Measurements from ENCODE around the gene TNS3.

The TNS3 gene

DNA sequence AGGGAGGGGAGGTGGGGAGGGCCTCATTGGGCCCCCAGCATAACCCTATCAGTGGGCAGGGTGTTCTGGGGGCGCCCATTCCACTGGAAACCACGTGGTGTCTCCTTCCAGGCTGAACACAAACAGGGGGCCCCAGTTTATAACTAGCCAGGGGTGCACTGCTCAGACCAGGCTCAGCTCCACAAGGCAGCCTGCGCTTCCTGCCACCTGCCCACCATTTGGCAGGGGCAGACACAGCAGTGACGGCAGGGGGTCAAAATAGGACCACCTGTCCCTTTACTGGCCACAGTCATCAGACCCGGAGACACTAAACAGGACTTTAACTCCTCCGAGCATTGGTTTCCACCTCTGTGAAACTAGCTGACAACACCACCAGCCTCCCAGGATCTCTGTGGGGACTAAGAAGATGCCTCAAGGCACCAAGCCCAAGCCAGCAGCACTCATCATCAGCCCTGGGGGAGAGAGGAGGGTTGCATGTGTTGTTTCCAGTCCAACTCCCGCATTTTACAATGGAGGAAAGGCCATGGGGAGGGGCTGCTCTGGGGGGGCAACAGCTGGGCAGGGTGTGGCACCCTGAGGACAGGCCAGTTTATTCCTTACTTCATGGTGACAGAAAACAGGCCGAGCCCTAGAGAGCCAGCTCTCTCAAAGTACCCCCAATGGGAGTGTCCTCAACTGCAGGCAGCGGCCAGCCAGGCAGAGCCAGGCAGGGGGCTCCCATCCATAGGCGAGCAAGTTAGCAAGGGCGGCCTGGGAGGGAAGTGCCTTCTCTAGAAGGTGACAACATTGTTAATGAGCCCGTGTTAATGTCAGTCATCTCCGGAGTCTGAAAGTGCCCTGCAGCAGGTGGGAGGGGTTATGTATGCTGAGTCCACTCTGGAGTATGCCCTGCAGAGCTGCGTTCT lies 127.6 kb downstream of the TNS3 start:
- H3K4me3 ChIP-seq (ENCODE audit: low read depth, low read length) = no peak overlapping the region
- TF ChIP-seq, protein P1, sequence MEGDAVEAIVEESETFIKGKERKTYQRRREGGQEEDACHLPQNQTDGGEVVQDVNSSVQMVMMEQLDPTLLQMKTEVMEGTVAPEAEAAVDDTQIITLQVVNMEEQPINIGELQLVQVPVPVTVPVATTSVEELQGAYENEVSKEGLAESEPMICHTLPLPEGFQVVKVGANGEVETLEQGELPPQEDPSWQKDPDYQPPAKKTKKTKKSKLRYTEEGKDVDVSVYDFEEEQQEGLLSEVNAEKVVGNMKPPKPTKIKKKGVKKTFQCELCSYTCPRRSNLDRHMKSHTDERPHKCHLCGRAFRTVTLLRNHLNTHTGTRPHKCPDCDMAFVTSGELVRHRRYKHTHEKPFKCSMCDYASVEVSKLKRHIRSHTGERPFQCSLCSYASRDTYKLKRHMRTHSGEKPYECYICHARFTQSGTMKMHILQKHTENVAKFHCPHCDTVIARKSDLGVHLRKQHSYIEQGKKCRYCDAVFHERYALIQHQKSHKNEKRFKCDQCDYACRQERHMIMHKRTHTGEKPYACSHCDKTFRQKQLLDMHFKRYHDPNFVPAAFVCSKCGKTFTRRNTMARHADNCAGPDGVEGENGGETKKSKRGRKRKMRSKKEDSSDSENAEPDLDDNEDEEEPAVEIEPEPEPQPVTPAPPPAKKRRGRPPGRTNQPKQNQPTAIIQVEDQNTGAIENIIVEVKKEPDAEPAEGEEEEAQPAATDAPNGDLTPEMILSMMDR (IDR thresholded peaks at IDR 0.05; ENCODE audit: borderline replicate concordance, insufficient read depth, low read depth, low read length) = no peak

DNA sequence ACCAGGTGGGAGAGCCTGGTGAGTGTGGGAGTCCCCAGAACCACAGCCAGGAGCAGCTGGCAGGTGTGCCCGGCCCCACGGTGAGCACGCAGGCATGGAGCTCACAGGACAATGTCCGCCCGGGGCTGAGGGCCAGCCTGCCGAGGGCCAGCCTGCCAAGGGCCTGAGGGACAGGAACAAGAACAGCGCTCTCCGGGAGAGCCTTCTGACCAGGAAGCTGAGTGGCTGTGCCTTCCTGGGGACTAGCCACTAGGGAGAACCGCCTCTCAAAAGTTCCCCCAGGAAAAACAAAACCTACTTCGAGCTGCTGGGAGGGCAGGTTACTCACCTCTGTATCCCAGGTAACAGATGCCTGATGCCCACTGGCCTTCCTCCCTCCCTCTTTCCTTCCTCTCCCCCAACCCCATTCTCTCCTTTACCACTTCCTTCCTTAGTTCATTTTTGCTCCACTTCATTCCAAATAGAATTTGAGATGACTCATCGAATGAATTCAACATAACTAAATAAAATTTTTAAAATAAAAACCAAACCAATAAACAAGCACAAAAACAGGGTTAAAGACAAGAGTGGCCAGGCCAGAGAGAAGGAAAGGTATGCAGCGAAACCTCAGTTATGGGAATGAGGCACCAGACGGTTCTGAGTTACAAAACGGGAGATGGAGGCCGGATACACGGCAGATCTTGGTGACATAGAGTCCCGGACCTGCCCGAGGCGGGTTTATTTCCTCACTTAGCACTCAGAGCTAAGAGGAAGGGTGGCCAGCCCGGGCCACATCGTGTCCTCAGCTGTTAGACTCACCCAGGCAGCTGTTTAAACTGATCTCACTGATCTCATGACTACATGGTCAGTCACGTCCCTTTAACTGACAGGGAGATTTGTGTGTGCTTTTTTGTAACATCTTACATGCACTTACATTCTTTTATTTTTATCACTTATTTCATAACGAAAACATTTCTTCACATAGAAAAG lies 128.5 kb downstream of the TNS3 start:
- no peak overlapping the region for H3K4me3 ChIP-seq (ENCODE audit: low read depth, low read length)

DNA sequence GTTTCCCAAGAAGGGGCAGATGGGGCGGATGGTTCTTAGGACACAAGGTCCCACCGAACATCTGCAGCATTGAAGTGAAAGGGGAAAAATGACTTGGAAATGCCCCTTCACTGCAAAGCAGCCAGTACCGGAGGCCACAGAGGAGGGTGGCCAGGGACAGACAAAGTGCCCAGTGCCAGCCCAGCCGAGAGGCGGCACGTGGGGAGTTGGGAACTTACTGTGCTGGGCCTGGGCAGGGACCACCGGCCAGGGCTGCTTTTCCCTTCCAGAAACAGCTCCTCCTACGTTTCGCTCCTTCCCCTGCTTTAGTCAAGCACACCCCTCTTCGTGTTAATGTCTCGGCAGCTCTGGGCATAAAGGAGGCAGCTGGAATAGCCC lies 129.2 kb downstream of the TNS3 start:
- TF ChIP-seq, protein P1 (IDR thresholded peaks at IDR 0.05; ENCODE audit: borderline replicate concordance, insufficient read depth, low read depth, low read length) = no peak
- H3K4me3 ChIP-seq (ENCODE audit: low read depth, low read length) = no peak overlapping the region

More for the DNA sequence above, 128.5 kb downstream of the TNS3 start:
- TF ChIP-seq, protein P1 (IDR thresholded peaks at IDR 0.05; ENCODE audit: borderline replicate concordance, insufficient read depth, low read depth, low read length) = no peak

DNA sequence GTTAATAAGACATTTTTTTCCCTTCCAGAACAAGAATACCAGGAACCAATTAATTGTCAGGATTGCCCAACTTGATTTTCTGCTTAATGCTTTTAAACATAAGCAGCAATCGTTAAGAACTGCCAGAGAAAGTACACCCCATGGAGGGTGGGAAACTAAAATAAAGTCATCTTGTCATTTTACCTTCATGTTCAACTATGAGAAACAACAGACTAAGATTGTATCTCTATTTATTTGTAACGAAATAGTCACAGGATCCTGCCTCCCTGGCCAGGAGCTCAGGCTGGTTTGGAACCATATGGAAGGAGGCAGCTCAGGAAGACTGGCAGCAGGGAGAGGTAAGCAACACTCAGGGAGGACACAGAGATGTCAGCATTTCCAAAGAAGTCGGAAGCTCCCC lies 129.6 kb downstream of the TNS3 start:
- no peak overlapping the region for H3K4me3 ChIP-seq (ENCODE audit: low read depth, low read length)
- TF ChIP-seq, protein P1 (IDR thresholded peaks at IDR 0.05; ENCODE audit: borderline replicate concordance, insufficient read depth, low read depth, low read length) = no peak

DNA sequence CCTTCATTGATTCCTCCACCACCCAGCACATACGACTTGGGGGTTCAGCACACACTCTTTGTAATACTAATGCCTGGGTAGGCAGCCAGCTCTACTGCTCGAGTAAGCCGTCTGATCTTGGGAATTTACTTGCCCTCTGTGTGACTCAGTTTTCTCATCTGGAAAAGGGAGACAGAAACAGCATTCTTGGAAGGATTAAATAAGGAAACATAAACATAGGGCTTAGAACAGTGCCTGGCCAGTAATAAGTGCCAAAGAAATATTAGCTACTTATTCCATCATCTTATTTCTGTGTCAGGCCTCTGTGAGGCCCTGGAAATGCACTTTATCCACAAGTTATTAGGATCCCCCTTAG lies 130.1 kb downstream of the TNS3 start:
- H3K4me3 ChIP-seq (ENCODE audit: low read depth, low read length) = no peak overlapping the region
- TF ChIP-seq, protein P1 (IDR thresholded peaks at IDR 0.05; ENCODE audit: borderline replicate concordance, insufficient read depth, low read depth, low read length) = no peak

DNA sequence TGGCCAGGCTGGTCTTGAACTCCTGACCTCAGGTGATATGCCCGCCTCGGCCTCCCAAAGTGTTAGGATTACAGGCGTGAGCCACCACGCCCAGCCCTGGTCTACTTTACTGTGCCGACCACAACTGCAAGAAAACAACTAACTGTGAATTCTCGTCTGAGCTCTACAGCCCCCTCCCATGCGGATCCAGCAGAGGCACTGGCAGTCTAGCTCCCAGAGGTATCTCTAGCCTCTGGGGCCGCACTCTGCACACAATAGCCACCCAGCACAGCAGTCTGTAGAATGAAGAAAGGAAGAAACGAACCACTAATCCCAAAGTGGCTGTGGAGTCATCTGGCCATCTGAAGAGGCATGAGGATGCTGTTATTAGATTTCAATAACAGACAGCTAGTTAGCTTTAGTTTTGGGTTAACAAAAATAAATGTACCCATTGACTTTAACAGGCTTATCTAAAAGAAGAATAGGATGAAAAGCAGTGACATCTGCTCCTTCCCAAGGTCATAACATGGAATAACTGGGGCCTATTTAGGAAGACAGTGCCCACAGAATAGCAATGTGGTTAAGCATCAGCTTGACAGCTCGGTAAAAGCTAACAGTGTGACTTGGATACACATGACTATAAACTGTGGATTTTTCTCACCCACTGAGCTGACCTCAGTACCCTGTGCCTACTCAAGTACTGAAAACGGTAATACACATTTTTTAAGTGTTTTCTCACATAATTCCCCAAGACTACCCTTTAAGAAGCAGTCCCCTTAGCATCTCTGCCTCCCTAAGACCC lies 131.9 kb downstream of the TNS3 start:
- TF ChIP-seq, protein P1 (IDR thresholded peaks at IDR 0.05; ENCODE audit: borderline replicate concordance, insufficient read depth, low read depth, low read length) = no peak
- H3K4me3 ChIP-seq (ENCODE audit: low read depth, low read length) = no peak overlapping the region

All from GM12875 (cell line).